Transverse colon (tissue), 4 donors: Measurements from ENCODE around the gene RNF25.

ENCODE experiments used
- CTCF ChIP-seq, 5 experiments: fragments of 200-600 bp in 3 of 5; fragments of 450-650 bp in 2 of 5; sonication (generic) in 3 of 5; IDR thresholded peaks; 1 replicate in 2 of 5; 2 replicates in 3 of 5; pipeline ENCODE4 v1.5.1; 2016 to 2017; ENCODE audit warnings: antibody characterized with exemption in 5 of 5, inconsistent platforms in 3 of 5, mild to moderate bottlenecking in 2 of 5, moderate library complexity in 1 of 5
- EP300 ChIP-seq: sonication (generic); formaldehyde crosslinking; IDR thresholded peaks from one replicate; pipeline ENCODE4 v1.6.1; 2017; ENCODE audit warnings: antibody characterized with exemption, low read depth
- POLR2A ChIP-seq: fragments of 450-650 bp; IDR thresholded peaks from one replicate; pipeline ENCODE4 v1.6.1; 2016; ENCODE audit warnings: antibody characterized with exemption, mild to moderate bottlenecking, moderate library complexity
- POLR2AphosphoS5 ChIP-seq, 3 donors: sonication (generic); formaldehyde crosslinking; IDR thresholded peaks; one replicate each; pipeline ENCODE4 v1.6.1; 2016; ENCODE audit warnings: antibody characterized with exemption in 3 of 3

GRCh38 chr2:218671097-218671653 lies 627 bp downstream of the RNF25 start:
- TF ChIP-seq CTCF (IDR thresholded peaks at IDR 0.05) = no peak
- TF ChIP-seq POLR2A = no peak
- no peak for TF ChIP-seq EP300
- no peak for TF ChIP-seq POLR2AphosphoS5 (IDR thresholded peaks at IDR 0.05)
